Measurements from ENCODE around the gene DUSP5. TPM values are rescaled to one million over a fixed set of nuclear protein-coding genes. Genes with fewer than 3 reads are reported as not detected.

Gene DUSP5
- total and polyA plus RNA-seq, 8 donors: 2.7 to 12.8 (median 5.5) TPM

GRCh38 chr10:110456523-110457091 is 41.1 kb upstream of the DUSP5 start:
- no peak for TF ChIP-seq CTCF (IDR thresholded peaks at IDR 0.05)
- intact Hi-C loops (cut with DNase I): no loop called here
- ATAC-seq: peak in 1 of 4 donors; percentile 31
- no peak overlapping the region for H3K27ac ChIP-seq
- no peaks in the 10 kb centered on the region for H3K36me3 ChIP-seq
- 72 to 74% methylated on average over 3 of the region's 3 CpGs for WGBS, 2 donors
- H3K4me1 ChIP-seq: no peaks in the 10 kb centered on the region
- no peaks in the 10 kb centered on the region for H3K9me3 ChIP-seq
- no peaks in the 10 kb centered on the region for H3K27me3 ChIP-seq
- DNase-seq: no peak
- H3K4me3 ChIP-seq: no peak overlapping the region
- no peak for FAIRE-seq

- intact Hi-C loops (cut with DNase I): no loop called here
- H3K9me3 ChIP-seq: no peaks in the 10 kb centered on the region
Observed at GRCh38 chr10:110457851-110458250, 39.9 kb upstream of the DUSP5 start.

GRCh38 chr10:110458266-110458920 is 39.3 kb upstream of the DUSP5 start:
- WGBS, 2 donors: 90 to 92% methylated on average over 7 of the region's 7 CpGs
- no peaks in the 10 kb centered on the region for H3K27me3 ChIP-seq
- no peak overlapping the region for H3K4me3 ChIP-seq
- H3K4me1 ChIP-seq: no peaks in the 10 kb centered on the region
- H3K27ac ChIP-seq: no peak overlapping the region
- TF ChIP-seq CTCF (IDR thresholded peaks at IDR 0.05): no peak
- no peaks in the 10 kb centered on the region for H3K9me3 ChIP-seq
- FAIRE-seq: no peak
- intact Hi-C loops (cut with DNase I): no loop called here
- no peak for DNase-seq
- no peaks in the 10 kb centered on the region for H3K36me3 ChIP-seq
- no peak for ATAC-seq

More at GRCh38 chr10:110457851-110458250, 39.9 kb upstream of the DUSP5 start:
- no peak for TF ChIP-seq CTCF (IDR thresholded peaks at IDR 0.05)
- Histone ChIP-seq H3K27ac (no peak overlapping the region), H3K27me3 (no peaks in the 10 kb centered on the region), H3K4me3 (no peak overlapping the region), H3K4me1 (no peaks in the 10 kb centered on the region), H3K36me3 (no peaks in the 10 kb centered on the region)
- FAIRE-seq (no peak), ATAC-seq (no peak), DNase-seq (no peak)
- WGBS, 2 donors: 89 to 93% methylated on average over 9 of the region's 9 CpGs

GRCh38 chr10:110459600-110459999 is 38.1 kb upstream of the DUSP5 start:
- Histone ChIP-seq H3K9me3 (no peaks in the 10 kb centered on the region), H3K4me1 (no peaks in the 10 kb centered on the region), H3K27ac (no peak overlapping the region), H3K36me3 (no peaks in the 10 kb centered on the region), H3K27me3 (no peaks in the 10 kb centered on the region), H3K4me3 (no peak overlapping the region)
- intact Hi-C loops (cut with DNase I): no loop called here
- WGBS, 2 donors: 95 to 96% methylated on average over 10 of the region's 10 CpGs
- DNase-seq (no peak), FAIRE-seq (no peak), ATAC-seq (no peak)
- no peak for TF ChIP-seq CTCF (IDR thresholded peaks at IDR 0.05)
